ENCODE results near the gene NOL6. TPM values are rescaled to one million over a fixed set of nuclear protein-coding genes. Genes with fewer than 3 reads are reported as not detected.

NOL6 gene
- total RNA-seq, 4 donors from 2014 or later = 18.1 to 36.3 (median 29.1) TPM

DNA sequence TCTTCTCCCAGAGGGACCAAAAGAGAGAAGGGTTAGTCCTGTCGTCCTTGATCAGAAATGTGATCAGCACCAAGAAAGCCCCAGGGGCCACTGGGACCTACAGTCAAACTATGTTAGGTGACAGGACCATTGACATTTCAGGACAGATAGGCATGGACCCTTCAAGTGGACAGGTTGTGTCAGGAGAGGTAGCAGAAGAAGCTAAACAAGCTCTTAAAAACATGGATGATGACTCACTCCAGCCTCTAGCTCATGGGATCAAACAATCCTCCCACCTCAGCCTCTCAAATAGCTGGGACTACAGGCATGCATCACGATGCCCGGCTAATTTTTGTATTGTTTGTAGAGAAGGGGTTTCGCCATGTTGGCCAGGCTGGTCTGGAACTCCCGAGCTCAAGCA, 24.0 kb downstream of the NOL6 start:
- in situ Hi-C loops (cut with MboI; ENCODE audit: low sequenced_read_pairs in 4 of 4) (loop anchor here in 1 of 4 donors (25.0 kb wide), 1 partner anchor 162 kb away; the partner anchor contains the start of gene NFX1), intact Hi-C loops (cut with DNase I; ENCODE audit: low total_unique reads) (loop anchor here (10.0 kb wide), 1 partner anchor 55 kb away; no protein-coding TSS in a partner anchor)
- DNase-seq = no peak
- Histone ChIP-seq H3K4me3 (no peak overlapping the region), H3K27ac (no peak overlapping the region), H3K36me3 (no peaks in the 10 kb centered on the region), H3K9me3 (no peaks in the 10 kb centered on the region), H3K27me3 (no peaks in the 10 kb centered on the region), H3K4me1 (peaks cover 5 to 6% of the 10 kb centered on the region in 2 donors)
- TF ChIP-seq POLR2A (IDR thresholded peaks at IDR 0.05) (no peak), CTCF (IDR thresholded peaks at IDR 0.05 in 4 of 5, conservative IDR thresholded peaks at IDR 0.05 in 1 of 5) (no peak)
- ATAC-seq = no peak

- DNase-seq = no peak
- H3K4me1 ChIP-seq = peaks cover 5 to 6% of the 10 kb centered on the region in 2 donors
- no peaks in the 10 kb centered on the region for H3K27me3 ChIP-seq
- in situ Hi-C loops (cut with MboI; ENCODE audit: low sequenced_read_pairs in 4 of 4) (no loop called here), intact Hi-C loops (cut with DNase I; ENCODE audit: low total_unique reads) (loop anchor here (10.0 kb wide), 1 partner anchor 57 kb away; no protein-coding TSS in a partner anchor)
- H3K36me3 ChIP-seq = no peaks in the 10 kb centered on the region
- no peak overlapping the region for H3K27ac ChIP-seq
- TF ChIP-seq CTCF (IDR thresholded peaks at IDR 0.05 in 4 of 5, conservative IDR thresholded peaks at IDR 0.05 in 1 of 5) = peak in 1 of 5 experiments; percentile 3
- TF ChIP-seq POLR2A (IDR thresholded peaks at IDR 0.05) = no peak
- peak overlapping the region; percentile 49 to 78 (median 60) for H3K4me3 ChIP-seq
- H3K9me3 ChIP-seq = no peaks in the 10 kb centered on the region
- peak; percentile 9 to 13 for ATAC-seq
Observed at GRCh38 chr9:33447799-33448553, 25.7 kb downstream of the NOL6 start.

GRCh38 chr9:33446946-33447798, 26.6 kb downstream of the NOL6 start, which contains the start of gene AQP3:
AQP3 (minus strand) TSS chr9:33447593; CDS start chr9:33447530, 63 bp downstream.
- in situ Hi-C loops (cut with MboI; ENCODE audit: low sequenced_read_pairs in 4 of 4) (no loop called here), intact Hi-C loops (cut with DNase I; ENCODE audit: low total_unique reads) (loop anchor here (10.0 kb wide), 1 partner anchor 58 kb away; no protein-coding TSS in a partner anchor)
- TF ChIP-seq CTCF (IDR thresholded peaks at IDR 0.05 in 4 of 5, conservative IDR thresholded peaks at IDR 0.05 in 1 of 5) = peak in 2 of 5 experiments; percentile 13 to 32
- no peak for TF ChIP-seq POLR2A (IDR thresholded peaks at IDR 0.05)
- ATAC-seq = peak; percentile 78 to 82
- H3K4me3 ChIP-seq = peak within 1 kb of the TSS; percentile 49 to 78 (median 60)
- no peaks in the 10 kb centered on the region for H3K9me3 ChIP-seq
- H3K4me1 ChIP-seq = peaks cover 5 to 6% of the 10 kb centered on the region in 2 donors
- DNase-seq = peak; percentile 32 to 43
- H3K27me3 ChIP-seq = no peaks in the 10 kb centered on the region
- H3K27ac ChIP-seq = peak within 1 kb of the TSS in 3 of 4 donors; percentile 47 to 64 (median 48)
- H3K36me3 ChIP-seq = no peaks in the 10 kb centered on the region

GRCh38 chr9:33446240-33446945, 27.3 kb downstream of the NOL6 start:
- Histone ChIP-seq H3K27ac (peak overlapping the region in 3 of 4 donors; percentile 47 to 64 (median 48)), H3K4me1 (peaks cover 5 to 6% of the 10 kb centered on the region in 2 donors), H3K27me3 (no peaks in the 10 kb centered on the region), H3K4me3 (peak overlapping the region; percentile 49 to 78 (median 60)), H3K9me3 (no peaks in the 10 kb centered on the region), H3K36me3 (no peaks in the 10 kb centered on the region)
- no peak for TF ChIP-seq POLR2A (IDR thresholded peaks at IDR 0.05)
- no peak for TF ChIP-seq CTCF (IDR thresholded peaks at IDR 0.05 in 4 of 5, conservative IDR thresholded peaks at IDR 0.05 in 1 of 5)
- intact Hi-C loops (cut with DNase I; ENCODE audit: low total_unique reads) (loop anchor here (10.0 kb wide), 1 partner anchor 58 kb away; no protein-coding TSS in a partner anchor), in situ Hi-C loops (cut with MboI; ENCODE audit: low sequenced_read_pairs in 4 of 4) (no loop called here)
- ATAC-seq (peak in 1 of 2 donors; percentile 15), DNase-seq (no peak)
